Measurements from ENCODE around the gene ZNF385A. TPM values are rescaled to one million over a fixed set of nuclear protein-coding genes. Genes with fewer than 3 reads are reported as not detected.

Gene ZNF385A
- total and polyA plus RNA-seq, 2 of the 8 experiments (the other 6 are each of a cell fraction or from before 2014, with no cell fraction given) = 5.2 to 14.3 TPM

DNA sequence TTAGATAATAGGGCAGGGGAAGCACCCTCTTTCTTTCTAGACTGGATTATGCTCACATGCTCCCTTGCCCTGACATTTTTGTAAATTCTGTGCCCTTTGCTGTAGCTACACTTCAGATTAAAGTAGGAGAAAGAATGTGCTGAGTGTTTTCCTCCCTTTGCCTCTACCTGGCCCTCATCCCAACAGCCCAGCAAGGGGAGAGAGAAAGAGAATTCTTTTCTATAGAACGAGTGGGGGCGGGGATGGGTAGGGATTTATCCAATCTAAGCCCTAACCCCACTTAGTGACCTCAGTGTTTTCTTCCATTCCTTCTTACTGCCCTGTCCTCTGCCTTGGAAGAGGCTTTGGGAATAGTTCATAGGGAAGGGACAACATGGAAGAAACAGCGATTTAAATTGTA, 33.8 kb downstream of the ZNF385A start:
- no peak overlapping the region for H3K23ac ChIP-seq (ENCODE audit: insufficient read length)
- no peak overlapping the region for H2BK120ac ChIP-seq (replicated peaks; ENCODE audit: low read depth, low read length)
- no peak overlapping the region for H2AFZ ChIP-seq (ENCODE audit: low read length)
- H2BK15ac ChIP-seq (ENCODE audit: low read length) = no peak overlapping the region
- H3K56ac ChIP-seq (replicated peaks; ENCODE audit: insufficient read length, low read depth, low read length) = no peak overlapping the region
- H3K4ac ChIP-seq (replicated peaks; ENCODE audit: insufficient read length, low read depth, low read length) = no peak overlapping the region
- no peak overlapping the region for H2AK5ac ChIP-seq (ENCODE audit: low read depth, low read length)
- peaks cover 0 to 9% (median 4%) of the 10 kb centered on the region in 4 experiments; a peak in 3 of 7 replicates for H3K27me3 ChIP-seq (replicated peaks in 1 of 4; ENCODE audit: control insufficient read depth in 3 of 4, extremely low read depth in 1 of 4, insufficient read depth in 3 of 4, low read length in 3 of 4)
- H3K14ac ChIP-seq (ENCODE audit: insufficient read length) = no peak overlapping the region
- H4K8ac ChIP-seq (ENCODE audit: extremely low read depth, insufficient read depth, low read length) = no peak overlapping the region
- no peak overlapping the region for H3K18ac ChIP-seq (ENCODE audit: extremely low read depth, low read length)
- peak overlapping the region; percentile 4 to 80; a peak in 3 of 4 replicates for H3K4me2 ChIP-seq (ENCODE audit: insufficient read depth in 1 of 2, low read depth in 2 of 2, low read length in 2 of 2)
- FAIRE-seq = no peak
- no peaks in the 10 kb centered on the region for H3K79me2 ChIP-seq (ENCODE audit: control insufficient read depth in 1 of 2, insufficient read depth in 2 of 2, low read length in 2 of 2)
- H3K9ac ChIP-seq (replicated peaks in 1 of 4; ENCODE audit: extremely low read depth in 1 of 4, low read depth in 3 of 4, low read length in 3 of 4) = no peak overlapping the region
- H3K4me1 ChIP-seq (replicated peaks in 1 of 4; ENCODE audit: control insufficient read depth in 3 of 4, insufficient read depth in 4 of 4, low read length in 3 of 4) = peaks cover 20 to 56% (median 28%) of the 10 kb centered on the region in 4 experiments
- WGBS, 2 experiments (ENCODE audit: extremely low coverage in 1 of 2, insufficient coverage in 1 of 2, insufficient read length in 1 of 2, insufficient replicate concordance in 2 of 2, low coverage in 1 of 2, low lambda C conversion rate in 2 of 2, missing lambda C conversion rate in 1 of 2) = 36% methylated on average over 3 of the region's 3 CpGs; no CpG with 5 or more reads in 1 of the 2 experiments
- no peak overlapping the region for H2BK20ac ChIP-seq (ENCODE audit: low read length)
- no peak overlapping the region for H4K5ac ChIP-seq (ENCODE audit: insufficient read length, low read depth, low read length)
- H3K27ac ChIP-seq (ENCODE audit: low read depth, low read length) = no peak overlapping the region
- CTCF ChIA-PET (ENCODE audit: partially characterized antibody) = interaction anchor here (0.5 to 6.2 kb wide), 15 partner anchors 9 to 142 kb away, joined by 3 to 121 read pairs (median 7); no protein-coding TSS in a partner anchor
- no peak overlapping the region for H2BK12ac ChIP-seq (ENCODE audit: low read depth, low read length)
- no peak overlapping the region for H2BK5ac ChIP-seq (ENCODE audit: low read depth, low read length)
- H3K4me3 ChIP-seq (ENCODE audit: extremely low read depth in 1 of 4, insufficient read depth in 2 of 4, low read depth in 3 of 4, low read length in 4 of 4) = no peak overlapping the region; a peak in 1 of 8 replicates
- no peaks in the 10 kb centered on the region for H4K20me1 ChIP-seq (replicated peaks in 1 of 2; ENCODE audit: control insufficient read depth in 1 of 2, insufficient read depth in 2 of 2, low read length in 2 of 2)
- H3K36me3 ChIP-seq (ENCODE audit: control insufficient read depth in 2 of 4, insufficient read depth in 4 of 4, low read length in 3 of 4) = peaks cover 0 to 27% (median 17%) of the 10 kb centered on the region in 4 experiments; a peak in 6 of 8 replicates
- no peak for DNase-seq (ENCODE audit: low read depth in 1 of 2, low spot score in 2 of 2)
- H3K79me1 ChIP-seq (ENCODE audit: low read depth, low read length) = no peaks in the 10 kb centered on the region
- no peaks in the 10 kb centered on the region for H3K9me3 ChIP-seq (ENCODE audit: insufficient read depth in 2 of 2, low read depth in 1 of 2, low read length in 1 of 2)
- POLR2A ChIA-PET (ENCODE audit: partially characterized antibody) = interaction anchor here (0.9 to 6.3 kb wide), 14 partner anchors 8 to 139 kb away, joined by 3 to 74 read pairs (median 13); partner anchors contain the start of genes CBX5, COPZ1 and HNRNPA1
- peaks cover 3% of the 10 kb centered on the region for H3K23me2 ChIP-seq (ENCODE audit: low read depth, low read length)
- H4K91ac ChIP-seq (replicated peaks; ENCODE audit: insufficient read length, low read length) = no peak overlapping the region
- TF ChIP-seq TCF12 (IDR thresholded peaks at IDR 0.05; ENCODE audit: low read depth, low read length) (0 out of 2 replicates have a peak, but pooled peaks have one; percentile 41), CTBP2 (IDR thresholded peaks at IDR 0.05; ENCODE audit: borderline replicate concordance, insufficient read depth, insufficient read length, low read length) (no peak), POLR2AphosphoS5 (IDR thresholded peaks at IDR 0.05; ENCODE audit: low read depth, low read length) (peak; percentile 64; the same call in 1 of the 2 replicates), RXRA (IDR thresholded peaks at IDR 0.05; ENCODE audit: insufficient read depth, low read depth, low read length) (no peak), POLR2A (IDR thresholded peaks at IDR 0.05; ENCODE audit: control extremely low read depth in 1 of 2, low read depth in 2 of 2, low read length in 2 of 2) (no peak), TBP (IDR thresholded peaks at IDR 0.05; ENCODE audit: low read depth, low read length) (no peak), KDM1A (IDR thresholded peaks at IDR 0.05; ENCODE audit: borderline replicate concordance, low read length) (no peak), CHD1 (IDR thresholded peaks at IDR 0.05; ENCODE audit: low read depth, low read length) (no peak), BACH1 (IDR thresholded peaks at IDR 0.05; ENCODE audit: low read length) (no peak), HDAC2 (IDR thresholded peaks at IDR 0.05; ENCODE audit: borderline replicate concordance in 1 of 2, low read depth in 2 of 2, low read length in 2 of 2) (0 out of 4 replicates have a peak, but pooled peaks of 1 of the 2 experiments have one; percentile 16)
- TF ChIP-seq, protein P1, sequence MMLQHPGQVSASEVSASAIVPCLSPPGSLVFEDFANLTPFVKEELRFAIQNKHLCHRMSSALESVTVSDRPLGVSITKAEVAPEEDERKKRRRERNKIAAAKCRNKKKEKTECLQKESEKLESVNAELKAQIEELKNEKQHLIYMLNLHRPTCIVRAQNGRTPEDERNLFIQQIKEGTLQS (IDR thresholded peaks at IDR 0.05; ENCODE audit: insufficient read depth, low read depth, low read length) = no peak
- TF ChIP-seq, protein P2, sequence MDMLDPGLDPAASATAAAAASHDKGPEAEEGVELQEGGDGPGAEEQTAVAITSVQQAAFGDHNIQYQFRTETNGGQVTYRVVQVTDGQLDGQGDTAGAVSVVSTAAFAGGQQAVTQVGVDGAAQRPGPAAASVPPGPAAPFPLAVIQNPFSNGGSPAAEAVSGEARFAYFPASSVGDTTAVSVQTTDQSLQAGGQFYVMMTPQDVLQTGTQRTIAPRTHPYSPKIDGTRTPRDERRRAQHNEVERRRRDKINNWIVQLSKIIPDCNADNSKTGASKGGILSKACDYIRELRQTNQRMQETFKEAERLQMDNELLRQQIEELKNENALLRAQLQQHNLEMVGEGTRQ (IDR thresholded peaks at IDR 0.05; ENCODE audit: low read length) = no peak
